Endothelial cell of umbilical vein (primary cell): ENCODE measurements around the gene LGALS7B. TPM values are rescaled to one million over a fixed set of nuclear protein-coding genes. Genes with fewer than 3 reads are reported as not detected.
A peak's percentile ranks its signal among the peaks of the same experiment; 100 is the strongest.
"Not testable (repeated sequence)": the region's sequence is repeated elsewhere in the genome, so short reads cannot be mapped to it uniquely, and the experiment has no call there.

ENCODE experiments used
- BruUV-seq: library from RNA; stranded (reverse); fragments of 400-500 nt; replicated peaks from 2 replicates; lab custom pipeline; 2021; lab: Mats Ljungman, UMichigan
- CTCF ChIA-PET: fragments of 300-600, 350-600 bp; sonication (Branson Sonifier 250); formaldehyde crosslinking; loops from one replicate; lab custom pipeline; 2021; ENCODE audit warnings: antibody characterized with exemption, inconsistent platforms; lab: Charles Lee
- POLR2A ChIA-PET: fragments of 300-600, 350-600 bp; sonication (Branson Sonifier 250); formaldehyde crosslinking; loops from one replicate; lab custom pipeline; 2021; ENCODE audit warnings: antibody characterized with exemption, inconsistent platforms; lab: Charles Lee
- DNase-seq: peaks from one replicate; pipeline ENCODE4 v3.0.0-alpha.2; 2011; ENCODE audit warnings: low read depth, low spot score
- FAIRE-seq: peaks from 2 replicates; lab custom pipeline; 2011; peaks lifted over from hg19 to GRCh38; lab: Jason Lieb, UNC
- H2AFZ ChIP-seq: 2 replicates; pipeline ENCODE4 v1.6.0; 2012; ENCODE audit warnings: low read depth, low read length, control low read depth, inconsistent platforms
- H3K27ac ChIP-seq: 2 replicates; pipeline ENCODE4 v1.5.1; 2011; ENCODE audit warnings: low read depth, mild to moderate bottlenecking, control low read depth, low read length, moderate library complexity; ENCODE audit not compliant: insufficient read depth
- H3K27me3 ChIP-seq, 2 experiments: 2 replicates each; pipeline versions ENCODE4 v1.6.0 to v1.6.1; 2011; ENCODE audit warnings: low read length in 2 of 2, mixed read lengths in 1 of 2; ENCODE audit not compliant: control insufficient read depth in 2 of 2, insufficient read depth in 2 of 2
- H3K36me3 ChIP-seq, 2 experiments: 2 replicates in 1 of 2; 3 replicates in 1 of 2; pipeline ENCODE4 v1.5.1; 2011; ENCODE audit warnings: low read length in 2 of 2, mild to moderate bottlenecking in 1 of 2, moderate library complexity in 1 of 2; ENCODE audit not compliant: control insufficient read depth in 2 of 2, insufficient read depth in 2 of 2; ENCODE audit errors: extremely low read depth in 1 of 2
- H3K4me1 ChIP-seq: 3 replicates; pipeline ENCODE4 v1.5.1; 2011; ENCODE audit warnings: mild to moderate bottlenecking, low read length; ENCODE audit not compliant: control insufficient read depth, insufficient read depth; ENCODE audit errors: extremely low read depth
- H3K4me2 ChIP-seq: 2 replicates; pipeline ENCODE4 v1.6.1; 2011; ENCODE audit warnings: low read length, control low read depth, mixed read lengths; ENCODE audit not compliant: insufficient read depth
- H3K4me3 ChIP-seq, 3 experiments: fragments of 200-600 bp in 1 of 3; sonication (generic), shearing (Covaris generic) in 1 of 3; replicated peaks in 1 of 3; 2 replicates each; pipeline ENCODE4 v1.5.1; 2011 to 2016; ENCODE audit warnings: control low read depth in 3 of 3, low read length in 3 of 3, mild to moderate bottlenecking in 2 of 3, inconsistent platforms in 1 of 3, low read depth in 1 of 3, moderate library complexity in 1 of 3; ENCODE audit not compliant: insufficient read depth in 1 of 3
- H3K79me2 ChIP-seq: 2 replicates; pipeline ENCODE4 v1.6.0; 2012; ENCODE audit warnings: low read length, inconsistent platforms; ENCODE audit not compliant: control insufficient read depth, insufficient read depth
- H3K9ac ChIP-seq: replicated peaks from 2 replicates; pipeline ENCODE3; 2011; ENCODE audit warnings: low read length, control low read depth; ENCODE audit not compliant: insufficient read depth; ENCODE audit errors: extremely low read depth
- H3K9me1 ChIP-seq: replicated peaks from 3 replicates; pipeline ENCODE4 v1.6.0; 2011; ENCODE audit warnings: mild to moderate bottlenecking, low read length; ENCODE audit not compliant: control insufficient read depth, insufficient read depth; ENCODE audit errors: extremely low read depth
- H3K9me3 ChIP-seq: replicated peaks from 2 replicates; pipeline ENCODE4 v1.5.1; 2012; ENCODE audit warnings: low read length, inconsistent platforms; ENCODE audit not compliant: control insufficient read depth, insufficient read depth
- H4K20me1 ChIP-seq: replicated peaks from 2 replicates; pipeline ENCODE3; 2011; ENCODE audit warnings: mild to moderate bottlenecking, low read length; ENCODE audit not compliant: control insufficient read depth, insufficient read depth; ENCODE audit errors: extremely low read depth
- dilution Hi-C: fragments of 300-500 bp; cut with MboI; formaldehyde crosslinking; loops from one replicate; pipeline ENCODE4 v1.15.0; 2019; ENCODE audit warnings: low sequenced_read_pairs; ENCODE audit not compliant: extremely low pct_ligation_motif_present
- intact Hi-C: fragments of 100-400 bp; cut with micrococcal nuclease; formaldehyde crosslinking; loops from one replicate; pipeline ENCODE4 v1.10.0; 2022
- polyA plus RNA-seq, 4 experiments: library from polyadenylated mRNA; depleted of rRNA in 3 of 4; stranded (reverse) in 3 of 4; unstranded in 1 of 4; fragments of >200 nt; gene quantifications; 2 replicates each; pipeline versions ENCODE4 v1.2.1 to v1.2.3, GENCODE V29; 2011 to 2012; ENCODE audit warnings: missing spikeins in 1 of 4
- total RNA-seq: library from RNA; stranded (reverse); gene quantifications from 2 replicates; pipeline ENCODE4 v1.2.3, GENCODE V29; 2021

Gene LGALS7B
- total and polyA plus RNA-seq, 2 donors (not counting 3 experiments of a cell fraction or from before 2014, with no cell fraction given): not detected

DNA sequence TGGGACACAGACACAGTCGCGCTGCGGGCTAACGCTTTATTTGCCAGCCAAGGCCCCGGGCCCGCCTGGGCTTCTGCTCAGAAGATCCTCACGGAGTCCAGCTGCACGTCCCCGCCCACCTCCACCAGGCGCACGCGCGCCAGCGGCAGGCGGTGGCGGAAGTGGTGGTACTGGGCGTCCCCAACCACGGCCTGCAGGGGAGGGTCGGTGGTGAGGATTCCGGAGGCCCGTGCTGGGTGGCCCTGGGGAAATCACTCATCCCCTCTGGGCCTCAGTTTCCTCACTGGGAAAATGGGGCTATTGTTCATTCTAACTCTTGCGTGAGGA, 18.1 kb upstream of the LGALS7B start:
- H3K36me3 ChIP-seq, H3K4me1 ChIP-seq, H2AFZ ChIP-seq, H3K9ac ChIP-seq, H3K79me2 ChIP-seq, H3K9me3 ChIP-seq, H4K20me1 ChIP-seq, H3K27ac ChIP-seq, H3K27me3 ChIP-seq, dilution Hi-C loops, BruUV-seq, H3K9me1 ChIP-seq, DNase-seq, POLR2A ChIA-PET, H3K4me2 ChIP-seq, H3K4me3 ChIP-seq, CTCF ChIA-PET, intact Hi-C loops: not testable (repeated sequence)
- FAIRE-seq: peak; percentile 99

DNA sequence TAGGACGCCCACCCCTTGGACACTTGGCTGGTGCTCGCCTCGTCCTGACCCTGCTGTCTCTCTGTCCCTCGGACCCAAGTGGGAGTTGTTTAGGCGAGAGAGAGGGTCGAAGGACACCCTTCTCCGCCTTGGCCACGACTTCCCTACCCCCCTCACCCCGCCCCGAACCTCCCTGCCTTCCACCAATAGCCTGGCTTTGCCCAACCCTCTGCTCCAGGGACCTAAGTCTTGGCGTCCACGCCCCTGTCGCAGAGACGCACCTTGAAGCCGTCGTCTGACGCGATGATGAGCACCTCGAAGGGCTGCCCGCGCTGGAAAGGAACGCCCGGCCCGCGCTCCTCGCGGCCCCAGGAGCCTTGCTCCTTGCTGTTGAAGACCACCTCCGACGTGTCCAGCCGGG, 17.4 kb upstream of the LGALS7B start:
- H3K4me3 ChIP-seq, DNase-seq, intact Hi-C loops, H3K4me2 ChIP-seq, H3K4me1 ChIP-seq, H3K79me2 ChIP-seq, BruUV-seq, CTCF ChIA-PET, H3K27ac ChIP-seq, H2AFZ ChIP-seq, H4K20me1 ChIP-seq, FAIRE-seq, H3K9ac ChIP-seq, H3K9me1 ChIP-seq, H3K36me3 ChIP-seq, H3K9me3 ChIP-seq, POLR2A ChIA-PET, H3K27me3 ChIP-seq, dilution Hi-C loops: not testable (repeated sequence)
